Fibroblast of peridontal ligament (primary cell): ENCODE measurements around the gene IL4.

Experiments
- DNase-seq: peaks from one replicate; pipeline ENCODE4 v3.0.0-alpha.2; 2010; ENCODE audit errors: extremely low read depth

IL4 gene

GRCh38 chr5:132658381-132659302 lies 15.1 kb upstream of the IL4 start:
- no peak for DNase-seq

- no peak for DNase-seq
These were observed 13.9 kb upstream of the IL4 start for GRCh38 chr5:132659598-132660493.

GRCh38 chr5:132661231-132662003 lies 12.4 kb upstream of the IL4 start:
- DNase-seq: peak; percentile 13

- DNase-seq: no peak
These were observed 11.8 kb upstream of the IL4 start for GRCh38 chr5:132662004-132662401.

- DNase-seq: no peak
These were observed 10.6 kb upstream of the IL4 start for GRCh38 chr5:132662925-132663770.

- DNase-seq: peak; percentile 39
These were observed 9.8 kb upstream of the IL4 start for GRCh38 chr5:132663771-132664695.

GRCh38 chr5:132664696-132665209 lies 9.0 kb upstream of the IL4 start:
- no peak for DNase-seq

- no peak for DNase-seq
These were observed 8.2 kb upstream of the IL4 start for GRCh38 chr5:132665574-132666080.

GRCh38 chr5:132666310-132667123 lies 7.3 kb upstream of the IL4 start:
- no peak for DNase-seq

- no peak for DNase-seq
These were observed 6.5 kb upstream of the IL4 start for GRCh38 chr5:132667309-132667708.

- no peak for DNase-seq
These were observed 5.8 kb upstream of the IL4 start for GRCh38 chr5:132667761-132668705.

GRCh38 chr5:132668706-132669454 lies 4.9 kb upstream of the IL4 start:
- DNase-seq: no peak

- no peak for DNase-seq
These were observed 4.4 kb upstream of the IL4 start for GRCh38 chr5:132669455-132669820.

GRCh38 chr5:132669966-132670882 lies 3.6 kb upstream of the IL4 start:
- DNase-seq: no peak

GRCh38 chr5:132671000-132671399 lies 2.8 kb upstream of the IL4 start:
- DNase-seq: no peak

GRCh38 chr5:132673488-132673887 lies 301 bp upstream of the IL4 start:
- no peak for DNase-seq
